HK-2 (cell line): Measurements from ENCODE around the gene CAPN5.

Experiments
- DNase-seq: peaks from one replicate; pipeline ENCODE4 v3.0.0-alpha.2; 2018; ENCODE audit not compliant: unreplicated experiment

CAPN5 gene

GRCh38 chr11:77130763-77131513, 64.2 kb downstream of the CAPN5 start:
- DNase-seq: no peak

- DNase-seq: no peak
These were observed 64.8 kb downstream of the CAPN5 start for GRCh38 chr11:77131560-77131959.

GRCh38 chr11:77135069-77135468, 68.3 kb downstream of the CAPN5 start:
- no peak for DNase-seq

- no peak for DNase-seq
These were observed 69.3 kb downstream of the CAPN5 start for GRCh38 chr11:77136074-77136473.

- DNase-seq: no peak
These were observed 70.1 kb downstream of the CAPN5 start for GRCh38 chr11:77136784-77137420.

- DNase-seq: no peak
These were observed 70.7 kb downstream of the CAPN5 start for GRCh38 chr11:77137421-77137820.

GRCh38 chr11:77138106-77138649, 71.4 kb downstream of the CAPN5 start:
- no peak for DNase-seq

GRCh38 chr11:77139201-77139600, 72.4 kb downstream of the CAPN5 start:
- DNase-seq: no peak

- no peak for DNase-seq
These were observed 73.6 kb downstream of the CAPN5 start for GRCh38 chr11:77140231-77140851.

GRCh38 chr11:77141034-77141433, 74.3 kb downstream of the CAPN5 start:
- no peak for DNase-seq

GRCh38 chr11:77141475-77141874, 74.7 kb downstream of the CAPN5 start:
- DNase-seq: no peak

- DNase-seq: no peak
These were observed 75.6 kb downstream of the CAPN5 start for GRCh38 chr11:77142091-77142975.

GRCh38 chr11:77143405-77144020, 76.7 kb downstream of the CAPN5 start:
- no peak for DNase-seq

GRCh38 chr11:77144196-77144856, 77.6 kb downstream of the CAPN5 start:
- DNase-seq: no peak

GRCh38 chr11:77144857-77145428, 78.2 kb downstream of the CAPN5 start:
- DNase-seq: no peak

GRCh38 chr11:77146261-77147035, 79.7 kb downstream of the CAPN5 start:
- no peak for DNase-seq

GRCh38 chr11:77147036-77147315, 80.2 kb downstream of the CAPN5 start:
- no peak for DNase-seq

- no peak for DNase-seq
These were observed 81.0 kb downstream of the CAPN5 start for GRCh38 chr11:77147668-77148321.

- no peak for DNase-seq
These were observed 82.4 kb downstream of the CAPN5 start for GRCh38 chr11:77148963-77149715.
